Stimulated activated CD8-positive, alpha-beta memory T cell treated with anti-CD3 and anti-CD28 coated beads, Interleukin-7, amount 100 ng/mL, for 4 hours (primary cell): ENCODE data around the gene SCFD2.
"Not testable (repeated sequence)": the region's sequence is repeated elsewhere in the genome, so short reads cannot be mapped to it uniquely, and the experiment has no call there.

ENCODE experiments used
- DNase-seq, 2 donors: peaks; one replicate each; pipeline ENCODE4 v3.0.0-alpha.2; 2020; ENCODE audit warnings: low read depth in 2 of 2

The SCFD2 gene

DNA sequence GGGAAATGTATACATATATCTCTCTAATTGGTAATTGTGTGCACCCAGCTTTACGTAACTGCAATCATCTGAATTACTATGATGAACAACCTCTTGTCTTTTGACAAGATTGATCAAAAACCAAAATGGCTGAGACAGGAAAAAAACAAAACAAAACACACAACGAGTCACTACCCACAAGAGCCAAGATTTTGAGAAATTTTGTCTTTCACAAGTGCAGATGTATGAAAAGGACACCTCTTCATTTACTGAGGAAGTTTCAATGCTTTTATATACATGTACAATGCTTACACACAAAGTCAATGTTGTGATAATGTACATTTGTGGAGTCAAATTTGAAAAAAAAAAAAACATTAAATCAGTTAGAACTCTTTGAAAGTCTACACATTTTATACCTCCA, 224.6 kb downstream of the SCFD2 start:
- DNase-seq: no peak

DNA sequence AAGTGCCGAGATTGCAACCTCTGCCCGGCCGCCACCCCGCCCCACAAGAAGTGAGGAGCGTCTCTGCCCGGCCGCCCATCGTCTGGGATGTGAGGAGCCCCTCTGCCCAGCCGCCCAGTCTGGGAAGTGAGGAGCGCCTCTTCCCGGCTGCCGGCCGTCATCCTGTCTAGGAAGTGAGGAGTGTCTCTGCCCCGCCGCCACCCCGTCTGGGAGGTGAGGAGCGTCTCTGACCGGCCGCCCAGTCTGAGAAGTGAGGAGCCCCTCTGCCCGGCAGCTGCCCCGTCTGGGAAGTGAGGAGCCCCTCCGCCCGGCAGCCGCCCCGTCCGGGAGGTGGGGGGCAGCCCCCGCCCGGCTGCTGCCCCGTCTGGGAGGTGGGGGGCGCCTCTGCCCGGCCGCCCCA, 226.6 kb downstream of the SCFD2 start:
- DNase-seq: not testable (repeated sequence)

DNA sequence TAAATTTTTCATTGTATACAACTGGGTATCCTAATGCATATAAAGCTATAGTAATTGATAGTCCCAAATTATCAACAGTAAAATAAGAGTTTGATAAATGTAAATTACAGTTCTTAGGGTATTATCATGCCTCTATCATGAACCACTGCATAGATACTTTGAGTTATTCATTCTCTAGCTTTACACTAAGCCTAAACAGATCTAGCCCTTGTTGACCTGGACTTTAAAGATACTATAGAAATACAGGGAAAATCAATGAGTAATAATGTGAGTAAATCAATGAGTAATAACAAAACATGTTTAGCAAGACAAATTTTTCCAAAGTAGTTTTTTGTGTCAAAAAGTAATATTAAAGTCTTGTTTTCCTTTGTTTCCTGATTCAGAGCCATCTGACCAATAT, 228.4 kb downstream of the SCFD2 start:
- DNase-seq: no peak

DNA sequence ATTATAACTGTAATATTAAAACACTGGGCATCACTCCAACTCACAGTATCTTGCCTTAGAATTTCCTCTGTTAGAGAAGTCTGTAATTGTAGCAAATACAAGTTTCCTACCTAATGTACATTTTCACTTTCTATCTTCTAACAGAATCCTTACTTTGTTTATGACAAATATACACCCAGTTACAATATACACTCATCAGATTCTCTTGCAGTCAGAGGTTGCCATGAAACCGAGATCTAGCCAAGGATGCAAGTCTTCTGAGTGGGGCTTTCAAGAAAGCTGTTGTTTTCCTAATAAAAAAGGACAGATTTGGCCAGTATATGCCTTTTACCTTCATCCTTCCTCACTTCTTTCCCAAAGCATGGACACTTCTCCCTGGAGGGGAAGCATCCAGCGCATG, 228.9 kb downstream of the SCFD2 start:
- no peak for DNase-seq

DNA sequence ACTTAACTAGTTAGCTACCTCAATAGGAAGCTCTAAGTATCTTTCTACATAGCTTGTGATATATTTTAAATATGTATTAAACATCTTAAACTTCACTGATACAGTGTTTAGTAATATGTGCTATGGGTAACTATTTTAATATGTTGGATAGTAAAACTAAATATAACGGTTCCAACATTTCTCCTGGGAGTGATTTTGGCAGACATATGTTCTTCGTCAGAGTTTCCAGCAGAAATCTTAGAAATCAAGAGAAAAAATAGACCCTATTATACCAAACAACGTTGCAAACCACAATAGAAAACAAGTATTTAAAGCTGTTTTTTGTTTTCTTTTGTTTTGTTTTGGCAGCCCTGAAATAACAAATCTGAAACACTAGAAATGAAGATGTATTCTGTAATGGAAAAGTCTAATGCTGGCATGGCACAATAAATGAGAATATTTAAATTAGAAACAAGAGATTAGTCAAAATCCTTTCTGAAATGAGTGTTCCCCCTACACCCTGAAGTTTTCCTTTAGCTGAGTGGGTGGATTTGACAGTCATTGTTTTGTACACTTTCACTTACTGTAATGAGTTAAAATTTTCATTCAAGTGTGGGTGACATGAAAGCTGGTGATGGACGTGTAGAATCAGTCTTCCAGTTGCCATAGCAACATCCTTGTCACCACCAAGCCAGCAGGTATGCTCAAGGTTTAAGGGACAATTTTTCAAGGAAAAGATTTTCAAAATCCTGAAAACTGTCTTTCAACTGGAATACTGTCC, 233.5 kb downstream of the SCFD2 start:
- no peak for DNase-seq

DNA sequence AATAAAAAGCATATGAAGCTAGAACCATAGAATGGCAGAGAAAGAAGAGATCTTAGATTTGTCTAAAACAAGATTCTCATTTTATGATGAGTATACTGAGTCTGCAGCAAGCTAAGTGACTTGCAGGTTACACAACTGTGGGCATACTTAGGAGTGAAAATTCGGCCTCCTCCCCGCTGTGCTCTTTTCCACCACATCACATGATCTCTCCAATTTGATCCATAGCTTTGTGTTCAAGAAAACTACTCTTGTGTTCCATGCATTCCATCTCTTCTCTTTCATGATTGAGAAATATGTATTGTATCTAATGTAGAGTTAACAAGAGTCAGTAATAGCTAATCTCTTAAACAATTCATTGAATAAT, 234.3 kb downstream of the SCFD2 start:
- DNase-seq: no peak

DNA sequence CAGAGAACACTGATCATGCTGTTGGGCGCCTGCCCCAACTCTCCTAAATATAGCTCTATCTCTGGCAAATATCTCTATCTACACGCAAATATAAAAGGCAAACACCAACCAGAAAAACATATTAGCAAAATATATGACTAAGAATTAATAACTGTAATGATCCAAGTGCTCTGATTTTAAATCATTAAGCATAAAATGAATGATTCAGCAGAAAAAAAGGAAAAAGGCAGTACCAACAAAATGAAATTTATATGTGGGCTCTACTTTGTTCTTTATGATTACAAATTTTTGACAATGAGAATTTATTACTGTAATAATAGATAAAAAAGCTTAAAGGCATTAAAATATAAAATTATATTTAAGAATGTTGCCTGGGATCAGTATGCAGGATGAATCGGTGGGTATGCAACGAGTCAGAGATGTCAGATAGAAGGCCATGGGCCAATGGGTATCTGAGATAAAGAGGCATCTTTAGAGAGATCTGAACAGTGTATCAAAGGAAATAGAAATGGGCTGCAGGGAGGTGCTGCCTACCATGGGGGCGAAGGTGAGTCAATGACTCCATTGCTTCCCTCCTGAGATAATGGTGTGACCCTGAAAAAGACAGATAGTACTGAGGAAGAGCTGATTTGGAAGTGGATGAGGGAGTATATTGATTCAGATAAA, 234.8 kb downstream of the SCFD2 start:
- no peak for DNase-seq

DNA sequence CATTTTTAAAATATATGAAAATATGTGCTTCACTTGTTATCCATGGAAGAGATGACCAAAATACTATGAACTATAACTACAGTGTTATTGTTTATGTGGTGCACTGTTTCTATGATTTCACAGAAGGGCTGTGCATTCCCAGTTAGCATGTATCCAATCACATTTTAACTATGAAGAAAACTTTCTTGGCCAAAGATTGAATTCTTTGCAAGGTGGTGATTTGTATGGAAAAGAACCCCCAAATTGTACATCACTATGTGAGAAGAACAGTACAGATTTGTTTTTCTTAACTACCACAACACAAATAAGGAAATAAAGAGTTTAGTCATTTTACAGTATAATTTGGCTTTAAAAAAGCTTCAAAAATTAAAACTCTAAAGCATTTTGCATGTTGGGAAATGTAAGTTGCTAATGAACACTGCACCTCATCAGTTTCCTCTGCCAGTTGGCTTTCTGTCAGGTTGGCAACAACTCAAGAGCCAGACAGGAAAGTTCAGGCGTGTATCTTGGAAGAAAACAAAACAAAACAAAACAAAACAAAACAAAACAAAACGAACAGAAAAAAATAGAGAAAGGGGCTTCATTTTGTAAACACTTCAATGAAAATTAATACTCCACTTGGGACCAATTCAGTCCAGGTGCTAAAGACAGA, 237.0 kb downstream of the SCFD2 start:
- DNase-seq: no peak

DNA sequence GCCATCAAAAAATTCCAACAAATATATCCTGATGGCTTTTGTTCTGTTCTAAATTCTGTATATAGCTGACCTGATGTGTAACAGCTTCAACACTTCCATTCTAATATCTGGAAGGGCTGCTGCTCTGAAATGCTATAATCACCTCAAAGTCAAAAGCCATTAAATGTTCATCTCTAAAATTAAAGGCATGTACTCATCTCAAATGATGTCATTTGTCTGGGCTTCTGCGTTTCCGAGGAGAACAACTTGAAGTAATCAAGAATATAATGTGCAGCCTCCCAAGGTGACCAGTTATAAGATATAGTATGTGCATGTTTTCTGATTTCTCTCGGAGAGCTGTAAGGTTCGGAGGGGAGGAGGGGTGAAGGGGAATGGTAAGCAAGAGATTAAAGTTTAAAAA, 237.6 kb downstream of the SCFD2 start:
- no peak for DNase-seq

DNA sequence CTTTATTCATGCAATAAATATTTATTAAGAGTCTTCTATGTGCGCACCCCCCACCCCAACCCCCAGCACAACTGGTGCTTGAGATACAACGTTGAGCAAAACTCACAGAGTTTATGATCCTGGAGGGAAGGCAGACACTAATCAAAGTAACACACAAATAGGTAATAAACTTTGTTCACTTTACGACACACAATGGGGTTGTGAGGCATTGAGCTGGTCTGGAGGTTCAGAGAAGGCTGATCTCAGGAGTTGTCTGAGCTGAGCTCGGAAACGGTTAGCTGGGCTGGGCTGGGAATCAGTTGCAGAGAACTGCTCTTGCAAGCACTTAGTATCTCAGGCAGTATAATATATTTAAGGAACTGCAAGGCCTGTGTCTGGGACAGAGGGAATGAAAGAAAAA, 238.5 kb downstream of the SCFD2 start:
- DNase-seq: no peak

DNA sequence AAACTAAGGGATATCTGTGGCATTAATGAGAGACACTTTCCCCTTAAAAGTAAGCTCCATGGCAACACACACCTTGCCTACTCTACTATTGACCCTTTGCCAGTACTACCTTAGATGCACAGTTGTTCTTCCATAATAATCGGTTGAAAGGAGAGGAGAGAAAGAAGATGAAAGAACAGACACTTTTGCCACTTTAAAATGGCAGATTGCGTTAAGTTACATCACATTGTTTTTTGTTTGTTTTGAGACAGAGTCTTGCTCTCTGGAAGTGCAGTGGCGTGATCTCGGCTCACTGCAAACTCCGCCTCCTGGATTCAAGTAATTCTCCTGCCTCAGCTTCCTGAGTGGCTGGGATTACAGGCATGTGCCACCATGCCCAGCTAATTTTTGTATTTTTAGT, 239.8 kb downstream of the SCFD2 start:
- no peak for DNase-seq

DNA sequence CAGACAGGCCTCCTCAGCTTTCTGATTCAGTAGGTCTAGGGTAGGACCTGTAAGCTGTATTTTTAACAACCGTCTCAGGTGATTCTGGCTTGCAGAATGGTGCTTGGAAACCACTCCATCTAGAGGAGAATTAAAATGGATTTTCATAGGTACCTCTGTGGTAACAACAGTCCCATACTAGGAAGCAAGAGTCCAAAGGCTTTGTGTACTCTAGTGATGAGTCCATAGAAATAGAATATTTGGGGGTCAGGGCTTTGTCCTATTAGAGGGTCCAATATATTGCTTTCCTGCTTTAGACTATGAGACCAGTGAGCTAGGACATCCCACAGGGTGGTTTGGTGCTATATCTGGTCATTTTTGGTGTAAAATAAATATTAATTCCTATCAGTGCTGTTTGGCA, 242.0 kb downstream of the SCFD2 start:
- DNase-seq: no peak

DNA sequence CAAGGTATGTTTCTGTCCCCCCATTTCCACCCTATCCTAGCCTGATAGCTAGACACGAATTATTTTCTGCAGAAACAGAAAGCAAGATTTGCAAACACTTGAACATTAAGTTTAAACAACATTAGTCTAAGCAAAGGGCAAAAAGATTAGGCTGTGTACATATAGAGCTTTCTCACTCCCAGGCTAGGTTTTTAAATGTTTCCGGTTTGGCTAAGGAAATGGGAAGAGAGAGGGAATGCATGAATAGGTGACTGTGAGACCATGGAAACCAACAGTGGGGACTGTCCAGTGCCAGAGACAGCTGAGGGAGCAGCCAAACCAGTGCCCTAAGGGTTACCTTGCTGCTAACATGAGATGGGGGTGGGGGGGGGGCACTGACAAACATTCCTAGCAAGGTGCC, 242.7 kb downstream of the SCFD2 start:
- DNase-seq: no peak

DNA sequence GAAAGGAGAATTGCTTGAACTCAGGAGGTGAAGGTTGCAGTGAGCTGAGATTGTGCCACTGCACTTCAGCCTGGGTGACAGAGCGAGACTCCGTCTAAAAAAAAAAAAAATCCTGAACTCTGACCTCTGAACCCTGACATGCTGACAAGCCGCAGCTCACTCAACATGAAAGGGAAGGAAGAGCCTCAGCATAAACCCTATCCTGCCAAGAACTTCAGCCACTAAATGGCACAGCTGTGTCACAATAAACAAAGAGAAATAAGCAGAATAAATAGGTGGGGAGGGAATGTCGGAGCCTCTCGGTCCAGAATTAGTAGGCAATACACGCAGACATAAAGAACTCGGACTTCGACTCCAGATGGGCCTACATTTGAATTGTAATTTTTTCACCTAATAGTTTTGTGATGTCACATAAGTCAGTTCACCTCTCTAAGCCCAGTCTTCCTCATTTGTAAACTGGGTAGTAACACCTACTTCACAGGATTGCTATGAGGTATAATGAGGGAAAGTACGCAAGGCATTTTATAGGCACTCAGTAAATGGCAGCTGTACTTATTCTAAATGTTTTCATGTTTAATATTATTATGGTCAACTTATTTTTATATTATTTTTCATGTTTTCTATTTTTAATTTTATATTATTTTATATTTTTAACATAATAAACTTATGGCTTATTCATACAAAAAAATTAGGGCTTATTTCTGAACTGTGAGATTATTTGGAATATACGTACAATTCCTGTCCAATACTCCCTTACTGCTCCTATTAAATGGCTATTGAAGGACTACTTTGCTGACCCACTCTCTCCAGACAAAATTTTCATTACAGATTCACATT, 243.4 kb downstream of the SCFD2 start:
- no peak for DNase-seq

DNA sequence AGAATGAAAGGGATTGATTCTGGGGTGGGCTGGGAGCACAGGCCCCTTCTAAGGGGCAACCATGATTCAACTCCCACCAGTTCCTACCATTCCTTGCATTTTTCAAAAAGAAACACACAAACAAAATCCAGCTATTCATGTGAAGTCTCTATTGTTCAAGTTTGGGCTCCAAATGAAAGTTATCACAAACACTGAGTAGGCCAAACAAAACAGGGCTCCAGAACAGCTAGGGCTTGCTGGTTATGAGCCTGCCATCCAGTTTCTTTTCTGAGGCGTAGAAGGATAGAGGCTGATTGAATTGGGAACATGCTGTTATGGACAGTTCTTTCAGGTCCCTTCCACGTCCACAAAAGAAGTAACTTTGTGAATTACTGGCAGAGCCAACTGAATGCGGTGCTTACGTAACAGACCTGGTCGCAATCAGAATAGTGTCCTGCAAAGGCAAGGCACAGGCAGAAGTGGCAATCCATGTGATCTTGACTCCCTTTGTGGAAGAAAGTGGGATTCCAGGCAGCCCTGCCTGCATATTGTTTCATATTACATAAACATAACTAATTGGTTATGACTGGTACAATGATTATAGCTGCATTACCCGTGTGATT, 244.5 kb downstream of the SCFD2 start:
- DNase-seq: no peak

DNA sequence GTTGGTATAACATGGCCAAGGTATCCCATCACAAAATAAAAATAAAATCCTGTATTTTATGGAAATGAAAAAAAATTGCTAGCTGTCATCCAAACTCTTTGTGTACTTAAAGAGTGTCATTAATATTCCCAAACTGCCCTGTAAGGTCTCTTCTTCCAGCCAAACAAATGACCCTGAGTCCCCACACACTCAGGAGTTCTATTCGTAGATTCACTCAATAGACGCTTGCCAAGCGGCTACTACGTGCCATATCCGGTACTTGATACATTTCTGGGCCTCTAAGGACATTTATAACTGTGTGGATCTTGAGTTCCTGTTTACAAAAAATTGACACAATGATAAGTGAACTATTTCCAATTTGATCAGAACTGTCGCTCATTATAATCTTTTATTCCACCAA, 245.1 kb downstream of the SCFD2 start:
- no peak for DNase-seq

DNA sequence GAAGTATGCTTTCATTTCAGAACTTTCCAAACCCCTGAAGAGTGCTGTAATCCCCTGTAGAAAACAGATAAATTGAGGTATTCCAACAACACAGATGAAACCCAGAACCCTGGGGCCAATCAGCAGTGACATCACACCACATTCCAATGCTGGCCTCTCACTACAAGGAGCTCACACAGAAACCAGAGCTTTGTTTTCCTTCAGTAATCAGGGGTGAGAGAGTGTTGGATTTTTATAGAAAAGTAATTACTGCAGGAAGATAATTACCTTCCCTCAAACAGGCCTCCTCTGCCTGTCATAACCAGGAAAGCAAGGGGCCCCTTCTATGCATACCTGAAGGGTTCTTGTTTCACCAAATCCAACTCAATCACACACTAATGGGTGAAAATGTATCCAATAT, 246.2 kb downstream of the SCFD2 start:
- no peak for DNase-seq

DNA sequence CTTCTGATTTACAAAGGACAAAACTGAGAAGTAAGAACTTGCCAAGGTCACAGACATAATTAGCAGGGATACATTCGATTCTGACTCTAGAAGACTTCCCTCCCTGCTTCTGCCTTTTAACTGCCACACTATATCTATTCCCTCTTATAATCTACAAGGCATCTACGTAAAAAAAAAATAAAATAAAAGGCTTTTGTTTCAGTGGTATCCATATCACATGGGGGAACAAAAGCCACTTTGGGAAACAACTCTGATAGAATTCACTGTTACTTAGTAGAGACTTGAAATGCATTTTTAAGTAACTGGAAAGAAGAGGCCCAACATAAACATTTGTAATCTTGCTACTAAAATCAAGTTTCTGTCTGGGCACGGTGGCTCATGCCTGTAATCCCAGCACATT, 247.2 kb downstream of the SCFD2 start:
- DNase-seq: no peak

DNA sequence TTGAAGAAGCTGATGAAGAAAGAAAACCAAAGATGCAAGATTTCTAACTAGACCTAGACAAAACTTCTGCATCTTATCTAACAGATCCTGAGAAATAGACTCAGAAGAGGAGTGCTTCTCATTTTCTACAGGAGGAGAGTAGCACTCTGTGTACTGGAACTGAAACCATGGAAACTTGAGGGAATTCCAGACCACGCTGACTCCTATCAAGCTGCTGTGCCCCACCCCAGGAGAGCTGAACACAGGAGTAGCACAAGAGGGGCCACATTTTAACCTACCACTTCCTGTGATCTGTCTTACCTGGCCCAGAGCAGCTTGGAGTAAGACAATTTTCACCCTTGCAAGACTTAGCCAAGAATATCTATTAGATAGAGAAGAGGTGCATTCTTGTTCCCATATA, 248.9 kb downstream of the SCFD2 start:
- no peak for DNase-seq

DNA sequence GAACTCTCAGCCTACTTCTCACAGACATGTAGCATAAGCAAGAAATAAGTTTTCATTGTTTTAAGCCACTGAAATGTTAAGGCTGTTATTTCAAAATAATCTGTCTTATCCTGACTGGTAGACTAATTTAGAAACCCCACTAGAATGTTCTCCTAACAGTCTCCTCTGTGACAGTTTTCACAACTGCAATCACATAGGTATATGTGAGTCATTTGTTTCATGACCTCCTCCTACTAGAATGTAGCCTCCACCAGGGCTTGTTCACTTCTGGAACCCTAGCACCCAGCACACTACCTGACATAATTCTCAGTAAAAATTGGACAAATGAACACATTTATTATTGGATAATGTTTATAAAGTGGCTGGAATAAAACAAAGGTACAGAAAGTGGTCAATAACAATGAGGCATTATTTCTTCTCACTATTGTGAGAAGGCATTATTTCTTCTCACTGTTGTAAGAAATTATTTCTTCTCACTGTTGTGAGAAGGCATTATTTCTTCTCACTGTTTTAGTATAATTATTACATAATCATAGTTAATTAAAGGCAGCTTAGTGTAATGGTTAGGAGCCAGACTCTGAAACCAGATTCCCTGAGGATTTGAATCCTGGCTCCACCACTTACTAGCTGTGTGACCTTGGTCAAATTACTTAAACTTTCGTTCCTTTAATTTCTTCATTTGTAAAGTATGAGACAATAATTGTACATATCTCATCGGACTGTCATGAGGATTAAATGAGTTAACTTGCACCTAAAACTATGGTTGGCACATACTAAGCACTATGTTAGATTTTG, 252.2 kb downstream of the SCFD2 start:
- DNase-seq: no peak

DNA sequence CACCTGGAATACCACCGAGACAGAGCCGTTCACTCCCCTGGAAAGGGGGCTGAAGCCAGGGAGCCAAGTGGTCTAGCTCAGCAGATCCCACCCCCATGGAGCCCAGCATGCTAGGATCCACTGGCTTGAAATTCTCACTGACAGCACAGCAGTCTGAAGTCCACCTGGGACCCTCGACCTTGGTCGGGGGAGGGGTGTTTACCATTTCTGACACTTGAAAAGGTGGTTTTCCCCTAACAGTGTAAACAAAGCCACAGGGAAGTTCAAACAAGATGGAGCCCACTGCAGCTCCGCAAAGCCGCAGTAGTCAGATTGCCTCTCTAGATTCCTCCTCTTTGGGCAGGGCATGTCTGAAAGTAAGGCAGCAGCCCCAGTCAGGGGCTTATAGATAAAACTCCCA, 260.5 kb downstream of the SCFD2 start:
- DNase-seq: no peak
